ENCODE results near the gene CCDC92. TPM values are rescaled to one million over a fixed set of nuclear protein-coding genes. Genes with fewer than 3 reads are reported as not detected.

Gene CCDC92
- total RNA-seq, 4 donors from 2014 or later = 7.4 to 67.3 (median 32.8) TPM

DNA sequence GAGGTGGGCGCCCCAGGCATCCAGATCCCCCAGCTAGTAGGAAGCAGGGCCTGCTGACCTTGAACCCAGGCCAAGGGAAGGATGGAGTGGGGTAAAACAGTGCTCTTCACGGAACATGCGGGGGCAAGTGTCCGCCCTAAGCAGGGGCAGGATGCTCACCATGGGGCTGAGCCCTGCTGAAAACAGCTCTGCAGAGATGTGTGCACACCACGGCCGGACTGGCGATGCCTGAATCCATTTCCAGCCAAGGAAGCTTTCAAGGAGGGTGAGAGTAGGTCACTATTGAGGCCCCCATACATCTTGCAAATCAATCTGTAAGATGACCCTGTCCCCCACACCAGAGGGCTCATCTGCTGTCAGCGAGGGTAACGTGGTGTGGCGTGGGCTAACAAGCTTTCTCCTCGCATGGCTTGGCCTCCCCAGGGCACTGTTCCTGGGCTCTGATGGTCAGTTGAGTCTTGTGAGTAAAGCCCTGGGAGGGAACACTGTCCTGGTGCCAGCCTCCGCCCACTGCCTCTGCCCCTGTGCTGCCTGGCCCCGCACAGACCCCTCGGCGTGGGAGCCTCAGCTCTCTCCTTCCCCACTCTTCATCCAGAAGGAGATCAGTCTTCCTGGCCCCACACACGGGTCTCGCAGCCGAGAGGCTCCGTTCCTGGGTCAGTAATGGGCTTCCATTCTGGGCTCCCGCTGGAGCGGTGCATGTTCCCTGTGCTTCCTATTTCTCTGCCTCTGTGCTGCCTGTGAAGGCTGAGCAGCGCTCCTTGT, 69.1 kb downstream of the CCDC92 start:
- intact Hi-C loops (cut with DNase I; ENCODE audit: low total_unique reads) = loop anchor here (5.0 kb wide), 1 partner anchor 79 kb away; no protein-coding TSS in a partner anchor
- Histone ChIP-seq H3K27me3 (no peaks in the 10 kb centered on the region), H3K4me1 (no peaks in the 10 kb centered on the region), H3K36me3 (no peaks in the 10 kb centered on the region), H3K27ac (no peak overlapping the region), H3K9me3 (no peaks in the 10 kb centered on the region), H3K4me3 (no peak overlapping the region)
- no peak for DNase-seq
- no peak for TF ChIP-seq POLR2A (IDR thresholded peaks at IDR 0.05)
- TF ChIP-seq, protein P1, sequence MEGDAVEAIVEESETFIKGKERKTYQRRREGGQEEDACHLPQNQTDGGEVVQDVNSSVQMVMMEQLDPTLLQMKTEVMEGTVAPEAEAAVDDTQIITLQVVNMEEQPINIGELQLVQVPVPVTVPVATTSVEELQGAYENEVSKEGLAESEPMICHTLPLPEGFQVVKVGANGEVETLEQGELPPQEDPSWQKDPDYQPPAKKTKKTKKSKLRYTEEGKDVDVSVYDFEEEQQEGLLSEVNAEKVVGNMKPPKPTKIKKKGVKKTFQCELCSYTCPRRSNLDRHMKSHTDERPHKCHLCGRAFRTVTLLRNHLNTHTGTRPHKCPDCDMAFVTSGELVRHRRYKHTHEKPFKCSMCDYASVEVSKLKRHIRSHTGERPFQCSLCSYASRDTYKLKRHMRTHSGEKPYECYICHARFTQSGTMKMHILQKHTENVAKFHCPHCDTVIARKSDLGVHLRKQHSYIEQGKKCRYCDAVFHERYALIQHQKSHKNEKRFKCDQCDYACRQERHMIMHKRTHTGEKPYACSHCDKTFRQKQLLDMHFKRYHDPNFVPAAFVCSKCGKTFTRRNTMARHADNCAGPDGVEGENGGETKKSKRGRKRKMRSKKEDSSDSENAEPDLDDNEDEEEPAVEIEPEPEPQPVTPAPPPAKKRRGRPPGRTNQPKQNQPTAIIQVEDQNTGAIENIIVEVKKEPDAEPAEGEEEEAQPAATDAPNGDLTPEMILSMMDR (IDR thresholded peaks at IDR 0.05) = no peak

DNA sequence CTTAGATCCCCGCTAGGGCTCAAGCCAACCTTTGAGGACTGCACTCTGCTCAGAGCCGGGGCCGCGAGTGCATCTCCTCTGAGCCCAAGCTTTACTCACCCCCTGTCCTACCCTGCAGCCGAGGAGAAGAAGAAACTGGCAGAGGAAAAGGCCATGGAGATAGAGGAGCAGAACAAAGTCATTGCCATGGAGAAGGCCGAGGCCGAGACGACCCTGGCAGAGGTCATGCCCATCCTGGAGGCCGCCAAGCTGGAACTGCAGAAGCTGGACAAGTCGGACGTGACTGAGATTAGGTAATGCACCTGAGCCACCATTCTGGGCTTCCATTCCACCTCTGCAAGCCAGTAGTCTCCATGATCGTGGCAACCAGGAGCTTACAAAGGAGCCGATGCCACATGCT, 69.8 kb downstream of the CCDC92 start:
- no peaks in the 10 kb centered on the region for H3K4me1 ChIP-seq
- TF ChIP-seq POLR2A (IDR thresholded peaks at IDR 0.05) = no peak
- TF ChIP-seq, protein P1 (IDR thresholded peaks at IDR 0.05) = no peak
- no peak overlapping the region for H3K4me3 ChIP-seq
- DNase-seq = no peak
- H3K27me3 ChIP-seq = no peaks in the 10 kb centered on the region
- no peak overlapping the region for H3K27ac ChIP-seq
- H3K36me3 ChIP-seq = no peaks in the 10 kb centered on the region
- no peaks in the 10 kb centered on the region for H3K9me3 ChIP-seq
- intact Hi-C loops (cut with DNase I; ENCODE audit: low total_unique reads) = loop anchor here (5.0 kb wide), 1 partner anchor 79 kb away; no protein-coding TSS in a partner anchor

DNA sequence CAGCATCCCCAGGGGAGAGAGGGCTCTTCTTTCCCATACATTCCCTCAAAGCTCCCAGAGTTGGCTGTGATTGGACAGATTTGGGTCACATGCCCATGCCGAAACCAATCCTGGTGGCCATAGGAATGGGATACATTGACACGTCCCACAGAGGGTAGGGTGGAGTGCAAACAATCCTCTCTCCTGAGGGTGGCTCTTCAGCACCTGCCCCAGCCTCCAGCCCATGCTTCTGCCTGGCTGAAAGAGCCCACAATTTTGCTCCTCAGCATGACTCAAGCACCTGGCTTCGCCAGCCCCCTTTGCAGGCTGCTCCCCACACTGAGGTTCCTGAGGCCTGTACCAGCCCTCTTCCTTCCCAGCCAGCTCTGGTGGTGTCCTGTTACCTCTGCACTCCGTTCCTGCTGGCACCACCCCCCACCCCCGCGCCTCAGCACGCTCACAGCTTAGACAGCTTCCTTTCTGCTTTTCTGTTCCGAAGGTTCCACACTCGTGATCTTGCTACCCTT, 71.7 kb downstream of the CCDC92 start:
- DNase-seq = no peak
- H3K36me3 ChIP-seq = no peaks in the 10 kb centered on the region
- H3K27ac ChIP-seq = no peak overlapping the region
- no peak overlapping the region for H3K4me3 ChIP-seq
- intact Hi-C loops (cut with DNase I; ENCODE audit: low total_unique reads) = loop anchor here (5.0 kb wide), 1 partner anchor 81 kb away; no protein-coding TSS in a partner anchor
- TF ChIP-seq, protein P1 (IDR thresholded peaks at IDR 0.05) = no peak
- TF ChIP-seq POLR2A (IDR thresholded peaks at IDR 0.05) = no peak
- H3K27me3 ChIP-seq = no peaks in the 10 kb centered on the region
- no peaks in the 10 kb centered on the region for H3K9me3 ChIP-seq
- H3K4me1 ChIP-seq = no peaks in the 10 kb centered on the region

DNA sequence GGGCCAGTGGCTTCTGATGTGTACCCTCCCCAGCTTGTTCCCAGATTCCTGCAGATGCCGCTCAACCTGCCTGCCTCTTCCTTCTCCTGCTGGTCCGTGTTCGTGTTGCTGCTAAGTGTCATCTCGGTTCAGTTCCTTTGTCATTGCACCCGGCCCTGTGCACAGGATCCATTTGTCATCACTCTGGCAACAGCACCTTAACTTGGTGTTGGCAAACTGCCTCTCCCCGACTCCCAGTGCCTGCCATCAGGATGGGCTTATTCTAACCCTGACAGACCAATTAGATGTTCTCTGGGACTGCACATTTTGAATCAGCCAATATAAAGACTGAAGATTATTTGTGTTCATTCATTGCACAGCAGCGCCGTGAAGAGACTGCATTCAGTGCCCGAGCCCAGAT, 73.3 kb downstream of the CCDC92 start:
- no peak overlapping the region for H3K4me3 ChIP-seq
- H3K9me3 ChIP-seq = no peaks in the 10 kb centered on the region
- no peaks in the 10 kb centered on the region for H3K27me3 ChIP-seq
- intact Hi-C loops (cut with DNase I; ENCODE audit: low total_unique reads) = no loop called here
- TF ChIP-seq POLR2A (IDR thresholded peaks at IDR 0.05) = no peak
- TF ChIP-seq, protein P1 (IDR thresholded peaks at IDR 0.05) = no peak
- no peaks in the 10 kb centered on the region for H3K36me3 ChIP-seq
- no peaks in the 10 kb centered on the region for H3K4me1 ChIP-seq
- no peak for DNase-seq
- no peak overlapping the region for H3K27ac ChIP-seq

DNA sequence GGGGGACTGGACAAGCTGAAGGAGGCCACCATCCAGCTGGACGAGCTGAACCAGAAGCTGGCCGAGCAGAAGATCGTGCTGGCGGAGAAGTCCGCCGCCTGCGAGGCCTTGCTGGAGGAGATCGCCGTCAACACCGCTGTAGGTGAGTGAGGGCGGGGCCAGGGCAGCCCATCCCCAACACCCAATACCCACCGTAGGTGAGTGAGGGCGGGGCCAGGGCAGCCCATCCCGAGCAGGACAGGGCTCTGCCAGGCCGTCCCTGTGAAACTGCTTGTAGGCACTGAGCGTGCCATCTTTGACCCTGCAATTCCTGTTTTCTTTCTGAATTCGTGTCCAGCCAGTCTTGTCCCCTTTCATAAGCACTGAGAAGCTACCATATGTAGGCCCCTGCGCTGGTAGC, 74.0 kb downstream of the CCDC92 start:
- Histone ChIP-seq H3K4me3 (no peak overlapping the region), H3K4me1 (no peaks in the 10 kb centered on the region), H3K36me3 (no peaks in the 10 kb centered on the region), H3K9me3 (no peaks in the 10 kb centered on the region), H3K27me3 (no peaks in the 10 kb centered on the region), H3K27ac (no peak overlapping the region)
- no peak for DNase-seq
- TF ChIP-seq, protein P1 (IDR thresholded peaks at IDR 0.05) = no peak
- no peak for TF ChIP-seq POLR2A (IDR thresholded peaks at IDR 0.05)
- intact Hi-C loops (cut with DNase I; ENCODE audit: low total_unique reads) = no loop called here

Data from uterus (tissue), 4 donors.